SK-N-SH treated with all-trans-retinoic acid at 6 μM for 48 hours (cell line): ENCODE data around the gene PPP4R3A.
A peak's percentile ranks its signal among the peaks of the same experiment; 100 is the strongest.

Source experiments
- ATAC-seq: fragments of 200-7000 bp; cut with Tn5 transposase; 3 replicates; pipeline ENCODE4 v1.9.1; 2020; ENCODE audit warnings: mild to moderate bottlenecking, moderate library complexity
- ARNTL ChIP-seq: fragments of 450-650 bp; formaldehyde crosslinking; IDR thresholded peaks from 2 replicates; pipeline ENCODE4 v1.5.0; 2020; ENCODE audit warnings: low read depth, mild to moderate bottlenecking, moderate library complexity, borderline replicate concordance
- BACH2 ChIP-seq: fragments of 250-450 bp; sonication (Bioruptor Pico); IDR thresholded peaks from 2 replicates; pipeline ENCODE4 v1.9.0; 2021; ENCODE audit warnings: mild to moderate bottlenecking, borderline replicate concordance
- CSRNP3 ChIP-seq: fragments of 250-450 bp; sonication (Bioruptor Pico); IDR thresholded peaks from 2 replicates; pipeline ENCODE4 v1.5.1; 2021; ENCODE audit warnings: mild to moderate bottlenecking, moderate library complexity
- ESRRG ChIP-seq: fragments of 250-450 bp; sonication (Bioruptor Pico); IDR thresholded peaks from 2 replicates; pipeline ENCODE4 v1.6.1; 2021; ENCODE audit warnings: mild to moderate bottlenecking
- GLIS3 ChIP-seq: fragments of 250-450 bp; sonication (Bioruptor Pico); IDR thresholded peaks from 2 replicates; pipeline ENCODE4 v1.5.0; 2020; ENCODE audit warnings: mild to moderate bottlenecking, moderate library complexity
- ISL1 ChIP-seq: fragments of 250-450 bp; sonication (Bioruptor Pico); IDR thresholded peaks from 2 replicates; pipeline ENCODE4 v2.1.2; 2022; ENCODE audit warnings: mild to moderate bottlenecking, moderate library complexity
- OSR1 ChIP-seq: fragments of 250-450 bp; sonication (Bioruptor Pico); IDR thresholded peaks from 2 replicates; pipeline ENCODE4 v1.8.0; 2022; ENCODE audit warnings: moderate library complexity, mild to moderate bottlenecking, inconsistent platforms
- PATZ1 ChIP-seq: fragments of 250-450 bp; sonication (Bioruptor Pico); IDR thresholded peaks from 2 replicates; pipeline ENCODE4 v1.8.0; 2020; ENCODE audit warnings: mild to moderate bottlenecking, moderate library complexity, borderline replicate concordance
- POU6F1 ChIP-seq: fragments of 250-450 bp; sonication (Bioruptor Pico); IDR thresholded peaks from 2 replicates; pipeline ENCODE4 v1.8.0; 2021; ENCODE audit warnings: low read depth, mild to moderate bottlenecking, moderate library complexity, borderline replicate concordance
- PPARA ChIP-seq: fragments of 250-450 bp; sonication (Bioruptor Pico); IDR thresholded peaks from 2 replicates; pipeline ENCODE4 v1.5.0; 2020; ENCODE audit warnings: mild to moderate bottlenecking, borderline replicate concordance
- RARB ChIP-seq: fragments of 250-450 bp; sonication (Bioruptor Pico); IDR thresholded peaks from 2 replicates; pipeline ENCODE4 v1.8.0; 2021; ENCODE audit warnings: mild to moderate bottlenecking, moderate library complexity
- SNAI2 ChIP-seq: fragments of 250-450 bp; sonication (Bioruptor Pico); IDR thresholded peaks from 2 replicates; pipeline ENCODE4 v1.5.0; 2020; ENCODE audit warnings: mild to moderate bottlenecking, moderate library complexity
- TCF4 ChIP-seq: fragments of 250-450 bp; sonication (Bioruptor Pico); IDR thresholded peaks from 2 replicates; pipeline ENCODE4 v1.8.0; 2021; ENCODE audit warnings: mild to moderate bottlenecking, moderate library complexity, borderline replicate concordance
- TSHZ2 ChIP-seq: fragments of 250-450 bp; sonication (Bioruptor Pico); IDR thresholded peaks from 2 replicates; pipeline ENCODE4 v1.5.0; 2020; ENCODE audit warnings: mild to moderate bottlenecking, moderate library complexity
- ZC3H10 ChIP-seq: fragments of 250-450 bp; sonication (Bioruptor Pico); IDR thresholded peaks from 2 replicates; pipeline ENCODE4 v1.5.1; 2021; ENCODE audit warnings: mild to moderate bottlenecking, moderate library complexity
- ZNF70 ChIP-seq: fragments of 450-650 bp; formaldehyde crosslinking; IDR thresholded peaks from 2 replicates; pipeline ENCODE4 v1.5.0; 2020; ENCODE audit warnings: mild to moderate bottlenecking, moderate library complexity
- ZNF8 ChIP-seq: fragments of 450-650 bp; formaldehyde crosslinking; IDR thresholded peaks from 2 replicates; pipeline ENCODE4 v1.5.0; 2020; ENCODE audit warnings: mild to moderate bottlenecking, moderate library complexity

The PPP4R3A gene

GRCh38 chr14:91511043-91511383 lies 903 bp upstream of the PPP4R3A start:
- no peak for ATAC-seq

GRCh38 chr14:91509878-91510170 lies 286 bp downstream of the PPP4R3A start:
- ATAC-seq, result peak; percentile 54
- TF ChIP-seq BACH2 (no peak), ARNTL (CRISPR knock-in tag) (no peak), CSRNP3 (CRISPR knock-in tag) (no peak), OSR1 (CRISPR knock-in tag) (no peak), TCF4 (CRISPR knock-in tag) (no peak), PPARA (no peak), ZC3H10 (CRISPR knock-in tag) (no peak), ISL1 (CRISPR knock-in tag) (no peak)

More at GRCh38 chr14:91511043-91511383, 903 bp upstream of the PPP4R3A start:
- TF ChIP-seq GLIS3 (CRISPR knock-in tag) (no peak), OSR1 (CRISPR knock-in tag) (no peak)

- peak; percentile 2; the same call in 2 of the 3 replicates for ATAC-seq
These were observed 830 bp downstream of the PPP4R3A start for GRCh38 chr14:91509083-91509877.

GRCh38 chr14:91508105-91508504 lies 2.0 kb downstream of the PPP4R3A start:
- TF ChIP-seq BACH2 (no peak), PPARA (no peak), POU6F1 (CRISPR knock-in tag) (no peak), ZNF70 (no peak), PATZ1 (CRISPR knock-in tag) (no peak), ESRRG (CRISPR knock-in tag) (no peak), ZNF8 (CRISPR knock-in tag) (no peak), ISL1 (CRISPR knock-in tag) (no peak), SNAI2 (no peak), ZC3H10 (CRISPR knock-in tag) (no peak), TCF4 (CRISPR knock-in tag) (no peak), OSR1 (CRISPR knock-in tag) (no peak), TSHZ2 (CRISPR knock-in tag) (no peak), RARB (CRISPR knock-in tag) (no peak), ARNTL (CRISPR knock-in tag) (no peak)
- no peak for ATAC-seq

More at GRCh38 chr14:91509083-91509877, 830 bp downstream of the PPP4R3A start:
- no peak for TF ChIP-seq TCF4 (CRISPR knock-in tag)
- no peak for TF ChIP-seq PATZ1 (CRISPR knock-in tag)
